Stomach (tissue), 9 donors: ENCODE measurements around the gene SFRP4. TPM values are rescaled to one million over a fixed set of nuclear protein-coding genes. Genes with fewer than 3 reads are reported as not detected.

ENCODE experiments used
- DNase-seq, 2 donors: peaks; one replicate each; pipeline versions ENCODE4 v3.0.0 to v3.0.0-alpha.2; 2013 to 2019
- H3K27ac ChIP-seq, 5 donors: fragments of 200-600 bp in 4 of 5; sonication (generic) in 4 of 5; one replicate each; pipeline ENCODE4 v1.5.1; 2013 to 2019; ENCODE audit warnings: mild to moderate bottlenecking in 1 of 5, moderate library complexity in 1 of 5
- H3K27me3 ChIP-seq, 3 donors: fragments of 200-600 bp; sonication (generic); one replicate each; pipeline ENCODE4 v1.5.1; 2017 to 2019; ENCODE audit warnings: mixed run types in 1 of 3
- H3K36me3 ChIP-seq, 4 donors: fragments of 200-600 bp; sonication (generic); 1 replicate in 3 of 4; 2 replicates in 1 of 4; pipeline ENCODE4 v1.5.1; 2016 to 2019
- H3K4me1 ChIP-seq, 4 donors: fragments of 200-600 bp; sonication (generic); one replicate each; pipeline ENCODE4 v1.5.1; 2016 to 2019
- H3K4me3 ChIP-seq, 4 donors: fragments of 200-600 bp; sonication (generic) in 3 of 4; one replicate each; pipeline ENCODE4 v1.5.1; 2016 to 2019; ENCODE audit warnings: mild to moderate bottlenecking in 1 of 4
- H3K9me3 ChIP-seq, 4 donors: fragments of 200-600 bp; sonication (generic); one replicate each; pipeline ENCODE4 v1.5.1; 2016 to 2019
- CTCF ChIP-seq, 7 experiments: fragments of 450-650 bp in 4 of 7; fragments of 200-600 bp in 3 of 7; sonication (generic) in 3 of 7; IDR thresholded peaks; one replicate each; pipeline ENCODE4 v1.5.1; 2016 to 2019; ENCODE audit warnings: antibody characterized with exemption in 7 of 7, control low read depth in 2 of 7, mild to moderate bottlenecking in 1 of 7
- EP300 ChIP-seq: sonication (generic); formaldehyde crosslinking; IDR thresholded peaks from one replicate; pipeline ENCODE4 v1.6.1; 2017; ENCODE audit warnings: antibody characterized with exemption
- POLR2A ChIP-seq, 4 donors: fragments of 450-650 bp; IDR thresholded peaks; one replicate each; pipeline ENCODE4 v1.6.1; 2016; ENCODE audit warnings: antibody characterized with exemption in 4 of 4, control low read depth in 2 of 4, mild to moderate bottlenecking in 1 of 4, moderate library complexity in 1 of 4
- POLR2AphosphoS5 ChIP-seq, 3 donors: sonication (generic); formaldehyde crosslinking; IDR thresholded peaks; one replicate each; pipeline ENCODE4 v1.6.1; 2016; ENCODE audit warnings: antibody characterized with exemption in 3 of 3
- WGBS, 5 donors: extraction: QIAGEN DNeasy Blood & Tissue Kit in 3 of 5; methylation state at CpG; one replicate each; pipeline versions ENCODE4 v1.1.5 to v1.1.7; 2013 to 2018; 5-methylcytosine and 5-hydroxymethylcytosine counted together
- intact Hi-C: fragments of 100-400 bp; cut with DNase I; formaldehyde crosslinking; loops from one replicate; pipeline ENCODE4 v1.15.1; 2023; ENCODE audit warnings: low total_unique reads
- polyA plus RNA-seq, 3 donors: library from polyadenylated mRNA; stranded (reverse); fragments of 200-250 nt; gene quantifications; one replicate each; pipeline ENCODE4 v1.2.3, GENCODE V29; 2013
- total RNA-seq, 5 donors: library from RNA; depleted of rRNA; stranded (reverse); fragments of >200 nt; gene quantifications; one replicate each; pipeline versions ENCODE4 v1.1.0 to v1.2.3, GENCODE V29; 2014 to 2016
- donor health status: healthy with polysubstance abuse.
- donor health status: Bipolar disorder and iron deficiency.
- donor health status: healthy.

SFRP4 gene
- total and polyA plus RNA-seq, 8 donors: 0.29 to 7.9 (median 0.45) TPM; not detected in 3

- no peak for TF ChIP-seq CTCF (IDR thresholded peaks at IDR 0.05)
- no peak for TF ChIP-seq POLR2A (IDR thresholded peaks at IDR 0.05)
- no peak for TF ChIP-seq EP300
- no peak for TF ChIP-seq POLR2AphosphoS5 (IDR thresholded peaks at IDR 0.05)
- Histone ChIP-seq H3K27ac (peak overlapping the region in 4 of 5 donors; percentile 33 to 78 (median 54)), H3K4me3 (peak overlapping the region; percentile 48 to 53 (median 49)), H3K9me3 (no peaks in the 10 kb centered on the region), H3K36me3 (no peaks in the 10 kb centered on the region), H3K27me3 (peaks cover 0 to 53% (median 19%) of the 10 kb centered on the region in 3 donors), H3K4me1 (peaks cover 0 to 35% (median 27%) of the 10 kb centered on the region in 4 donors)
- 7 to 13% (median 11%) methylated on average over 15 to 57 of the region's 57 CpGs for WGBS, 5 donors
- intact Hi-C loops: loop anchor here (10.0 kb wide), 1 partner anchor 189 kb away; no protein-coding TSS in a partner anchor
- DNase-seq: peak in 1 of 2 donors; percentile 58
These were observed 472 bp downstream of the SFRP4 start for GRCh38 chr7:37916017-37916672.

- Histone ChIP-seq H3K27me3 (peaks cover 0 to 46% (median 14%) of the 10 kb centered on the region in 3 donors), H3K9me3 (no peaks in the 10 kb centered on the region), H3K36me3 (no peaks in the 10 kb centered on the region), H3K4me1 (peaks cover 0 to 28% (median 20%) of the 10 kb centered on the region in 4 donors), H3K4me3 (peak overlapping the region in 1 of 4 donors; percentile 50), H3K27ac (peak overlapping the region in 2 of 5 donors; percentile 35 to 78)
- 13 to 25% (median 17%) methylated on average over 5 of the region's 5 CpGs for WGBS, 5 donors
- no peak for TF ChIP-seq CTCF (IDR thresholded peaks at IDR 0.05)
- intact Hi-C loops: loop anchor here (10.0 kb wide), 1 partner anchor 189 kb away; no protein-coding TSS in a partner anchor
- peak in 1 of 2 donors; percentile 51 for DNase-seq
These were observed 1.2 kb downstream of the SFRP4 start for GRCh38 chr7:37915438-37915837.

- peaks cover 0 to 22% (median 18%) of the 10 kb centered on the region in 4 donors for H3K4me1 ChIP-seq
- no peak for DNase-seq
- TF ChIP-seq EP300: no peak
- H3K27me3 ChIP-seq: peaks cover 0 to 23% (median 14%) of the 10 kb centered on the region in 3 donors
- WGBS, 5 donors: 29 to 62% (median 59%) methylated on average over 2 of the region's 2 CpGs
- no peak overlapping the region for H3K4me3 ChIP-seq
- H3K9me3 ChIP-seq: no peaks in the 10 kb centered on the region
- no peaks in the 10 kb centered on the region for H3K36me3 ChIP-seq
- intact Hi-C loops: loop anchor here (10.0 kb wide), 1 partner anchor 192 kb away; no protein-coding TSS in a partner anchor
- no peak overlapping the region for H3K27ac ChIP-seq
These were observed 3.9 kb downstream of the SFRP4 start for GRCh38 chr7:37912756-37913155.

- H3K4me3 ChIP-seq: no peak overlapping the region
- intact Hi-C loops: loop anchor here (10.0 kb wide), 1 partner anchor 316 kb away; no protein-coding TSS in a partner anchor
- H3K36me3 ChIP-seq: no peaks in the 10 kb centered on the region
- H3K9me3 ChIP-seq: no peaks in the 10 kb centered on the region
- WGBS, 5 donors: 83 to 91% (median 85%) methylated on average over 1 of the region's 1 CpG
- peak in 1 of 2 donors; percentile 14 for DNase-seq
- TF ChIP-seq POLR2AphosphoS5 (IDR thresholded peaks at IDR 0.05) (no peak), POLR2A (IDR thresholded peaks at IDR 0.05) (no peak), EP300 (no peak), CTCF (IDR thresholded peaks at IDR 0.05) (no peak)
- no peaks in the 10 kb centered on the region for H3K27me3 ChIP-seq
- H3K27ac ChIP-seq: no peak overlapping the region
- no peaks in the 10 kb centered on the region for H3K4me1 ChIP-seq
These were observed 8.3 kb downstream of the SFRP4 start for GRCh38 chr7:37908221-37908788.
